Progenitor cell of endocrine pancreas (in vitro differentiated cells): ENCODE results near the gene ATF7IP. TPM values are rescaled to one million over a fixed set of nuclear protein-coding genes. Genes with fewer than 3 reads are reported as not detected.
"Not testable (repeated sequence)": the region's sequence is repeated elsewhere in the genome, so short reads cannot be mapped to it uniquely, and the experiment has no call there.

Source experiments
- DNase-seq: peaks from one replicate; pipeline ENCODE4 v3.0.0; 2021; ENCODE audit warnings: low spot score; ENCODE audit not compliant: unreplicated experiment
- H3K27ac Mint-ChIP-seq: 2 replicates; pipeline ENCODE4 v1.8.0; 2021; ENCODE audit warnings: mild to moderate bottlenecking, moderate library complexity, mixed read lengths
- H3K27me3 Mint-ChIP-seq: 2 replicates; pipeline ENCODE4 v1.8.0; 2021; ENCODE audit warnings: mixed read lengths
- H3K36me3 Mint-ChIP-seq: 2 replicates; pipeline ENCODE4 v1.8.0; 2022; ENCODE audit warnings: mixed read lengths; ENCODE audit not compliant: insufficient read depth
- H3K4me1 Mint-ChIP-seq: 2 replicates; pipeline ENCODE4 v1.8.0; 2021; ENCODE audit warnings: low read depth, mixed read lengths
- H3K4me3 Mint-ChIP-seq: 2 replicates; pipeline ENCODE4 v1.8.0; 2021; ENCODE audit warnings: low read depth, mild to moderate bottlenecking, moderate library complexity, mixed read lengths
- H3K9me3 Mint-ChIP-seq: 2 replicates; pipeline ENCODE4 v1.8.0; 2021; ENCODE audit warnings: low read depth, mixed read lengths
- CTCF ChIP-seq: fragments of 200-600 bp; sonication (generic); IDR thresholded peaks from one replicate; pipeline ENCODE4 v1.5.0; 2021; ENCODE audit warnings: antibody characterized with exemption, mild to moderate bottlenecking; ENCODE audit not compliant: unreplicated experiment
- long read RNA-seq: library from polyadenylated mRNA; unstranded; transcript quantifications from one replicate; pipeline ENCODE4 v2.0.0, GENCODE V29; 2020
- total RNA-seq: library from RNA; stranded (reverse); gene quantifications from 2 replicates; pipeline ENCODE4 v1.2.1, GENCODE V29; 2021

ATF7IP gene
- 185 and 186 TPM in 2 replicates for total RNA-seq
- long read RNA-seq, full-length matches to known transcripts: 32 of 232 reads
- long read RNA-seq, partial matches to known transcripts: 163 of 232 reads
- long read RNA-seq, other reads (novel, unspliced or antisense): 37 of 232 reads

GRCh38 chr12:14365294-14366208 lies at the start of gene ATF7IP:
ATF7IP (plus strand) TSS chr12:14365682; CDS start chr12:14423916, 58,234 bp downstream.
- Mint-ChIP-seq H3K9me3 (peaks cover 10% of the 10 kb centered on the region), H3K4me1 (peaks cover 15% of the 10 kb centered on the region), H3K4me3 (peak within 1 kb of the TSS; percentile 91), H3K27me3 (no peaks in the 10 kb centered on the region), H3K27ac (peak within 1 kb of the TSS; percentile 99), H3K36me3 (peaks cover 18% of the 10 kb centered on the region)
- peak; percentile 95 for DNase-seq
- TF ChIP-seq CTCF: peak; percentile 34

- no peak for TF ChIP-seq CTCF
- Mint-ChIP-seq H3K9me3 (no peaks in the 10 kb centered on the region), H3K4me3 (no peak overlapping the region), H3K27me3 (no peaks in the 10 kb centered on the region), H3K36me3 (no peaks in the 10 kb centered on the region), H3K27ac (no peak overlapping the region), H3K4me1 (no peaks in the 10 kb centered on the region)
- no peak for DNase-seq
Observed at GRCh38 chr12:14317362-14318146, 47.9 kb upstream of the ATF7IP start.

GRCh38 chr12:14319704-14320427 lies 45.6 kb upstream of the ATF7IP start:
- not testable (repeated sequence) for H3K36me3 Mint-ChIP-seq, H3K27ac Mint-ChIP-seq, H3K4me3 Mint-ChIP-seq, H3K9me3 Mint-ChIP-seq, H3K4me1 Mint-ChIP-seq, DNase-seq, H3K27me3 Mint-ChIP-seq

- peaks cover 3% of the 10 kb centered on the region for H3K9me3 Mint-ChIP-seq
- H3K36me3 Mint-ChIP-seq: no peaks in the 10 kb centered on the region
Observed at GRCh38 chr12:14322403-14322802, 43.1 kb upstream of the ATF7IP start.

More at GRCh38 chr12:14322403-14322802, 43.1 kb upstream of the ATF7IP start:
- no peaks in the 10 kb centered on the region for H3K27me3 Mint-ChIP-seq
- no peak for TF ChIP-seq CTCF
- no peak overlapping the region for H3K4me3 Mint-ChIP-seq
- no peaks in the 10 kb centered on the region for H3K4me1 Mint-ChIP-seq
- DNase-seq: no peak
- H3K27ac Mint-ChIP-seq: no peak overlapping the region
